Sciatic nerve (tissue), 2 donors: ENCODE results near the gene SOX30. TPM values are rescaled to one million over a fixed set of nuclear protein-coding genes. Genes with fewer than 3 reads are reported as not detected.
"Not testable (repeated sequence)": the region's sequence is repeated elsewhere in the genome, so short reads cannot be mapped to it uniquely, and the experiment has no call there.

Experiments used
- ATAC-seq: fragments of 200-7000 bp; cut with Tn5 transposase; one replicate; pipeline ENCODE4 v1.9.1; 2020; ENCODE audit warnings: mild to moderate bottlenecking, moderate library complexity
- DNase-seq: peaks from one replicate; pipeline ENCODE4 v3.0.0-alpha.2; 2020; ENCODE audit warnings: low spot score
- intact Hi-C: fragments of 100-400 bp; cut with DNase I; formaldehyde crosslinking; loops from one replicate; pipeline ENCODE4 v1.14.2; 2022
- total RNA-seq: library from RNA; stranded (reverse); fragmentation: NEBNext Ultra II Directional; extraction: Animal tissue kit (Norgen Biotek cat#: 25700); gene quantifications from one replicate; pipeline ENCODE4 v1.2.1, GENCODE V29; 2021
- donor health status: DM: no; HTN: no; CAD: no.
- donor health status: DM: no; HTN: no; CAD: no.

The SOX30 gene
- total RNA-seq, result 0.13 TPM

DNA sequence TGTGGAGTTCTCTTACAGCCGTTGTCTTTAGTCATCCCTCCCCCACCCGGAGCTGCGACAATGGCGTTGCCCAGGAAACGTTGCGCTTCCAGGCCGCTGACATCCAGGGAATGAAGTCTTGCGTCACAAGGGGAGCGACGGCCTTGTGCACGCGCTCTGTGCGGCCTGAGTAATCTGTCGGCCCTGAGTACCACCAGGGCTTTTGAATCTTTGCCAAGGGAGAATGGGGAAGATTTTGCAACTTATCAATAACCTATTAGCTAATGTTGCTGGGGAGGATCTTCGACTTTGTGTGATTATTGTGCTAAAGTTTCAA is at the start of gene SOX30:
Gene SOX30, minus strand, starts transcription at position 62 of the 316 bp plus-strand sequence. CDS start 360 bp downstream, outside the sequence.
- intact Hi-C loops, result no loop called here
- ATAC-seq (no peak), DNase-seq (no peak)

DNA sequence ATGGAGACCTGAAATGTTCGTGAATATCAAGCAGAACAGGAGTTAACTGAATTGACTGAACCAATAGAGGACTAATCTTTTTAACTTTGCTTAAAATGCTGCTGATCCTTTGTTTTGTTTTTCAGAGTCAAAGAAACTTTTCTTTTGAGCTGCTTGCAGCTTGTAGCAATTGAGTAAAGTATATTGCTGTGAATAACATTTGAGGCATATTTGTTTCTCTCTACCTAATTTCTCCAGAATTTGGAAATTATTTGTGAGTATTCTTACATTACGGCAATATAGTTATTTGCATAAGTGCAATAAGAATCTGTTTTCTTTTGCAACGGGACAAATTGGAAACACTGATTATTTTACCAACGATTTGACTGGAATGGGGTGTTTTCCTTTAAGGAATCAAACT is 46.4 kb upstream of the SOX30 start:
- DNase-seq, intact Hi-C loops, ATAC-seq: not testable (repeated sequence)

DNA sequence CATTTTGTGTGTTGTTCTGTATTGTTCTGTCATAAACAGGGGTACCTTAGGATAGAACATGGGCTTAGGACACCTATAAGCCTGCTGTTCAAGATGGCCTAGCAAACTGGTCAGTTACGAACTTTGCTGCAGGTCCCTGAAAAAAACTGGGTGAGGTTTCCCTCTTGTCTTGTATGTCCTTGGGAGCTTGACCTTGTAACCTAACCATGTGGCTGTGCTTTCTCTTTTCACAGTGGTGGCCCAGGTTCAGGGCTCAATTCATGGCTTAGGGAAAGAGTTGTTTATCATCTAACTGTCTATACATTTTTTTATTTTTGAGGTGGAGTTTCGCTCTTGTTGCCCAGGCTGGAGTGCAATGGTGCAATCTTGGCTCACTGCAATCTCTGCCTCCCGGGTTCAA is 43.9 kb upstream of the SOX30 start:
- DNase-seq, ATAC-seq, intact Hi-C loops: not testable (repeated sequence)

DNA sequence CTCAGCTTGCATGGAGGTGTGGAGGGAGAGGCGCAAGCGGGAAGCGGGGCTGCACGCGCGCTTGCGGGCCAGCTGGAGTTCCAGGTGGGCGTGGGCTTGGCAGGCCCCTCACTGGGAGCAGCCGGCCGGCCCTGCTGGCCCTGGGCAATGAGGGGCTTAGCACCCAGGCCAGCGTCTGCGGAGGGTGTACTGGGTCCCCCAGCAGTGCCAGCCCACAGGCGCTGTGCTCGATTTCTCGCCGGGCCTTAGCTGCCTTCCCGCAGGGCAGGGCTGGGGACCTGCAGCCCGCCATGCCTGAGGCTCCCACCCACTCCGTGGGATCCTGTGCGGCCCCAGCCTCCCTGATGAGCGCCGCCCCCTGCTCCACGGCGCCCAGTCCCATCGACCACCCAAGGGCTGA is 41.6 kb upstream of the SOX30 start:
- ATAC-seq, DNase-seq, intact Hi-C loops: not testable (repeated sequence)

DNA sequence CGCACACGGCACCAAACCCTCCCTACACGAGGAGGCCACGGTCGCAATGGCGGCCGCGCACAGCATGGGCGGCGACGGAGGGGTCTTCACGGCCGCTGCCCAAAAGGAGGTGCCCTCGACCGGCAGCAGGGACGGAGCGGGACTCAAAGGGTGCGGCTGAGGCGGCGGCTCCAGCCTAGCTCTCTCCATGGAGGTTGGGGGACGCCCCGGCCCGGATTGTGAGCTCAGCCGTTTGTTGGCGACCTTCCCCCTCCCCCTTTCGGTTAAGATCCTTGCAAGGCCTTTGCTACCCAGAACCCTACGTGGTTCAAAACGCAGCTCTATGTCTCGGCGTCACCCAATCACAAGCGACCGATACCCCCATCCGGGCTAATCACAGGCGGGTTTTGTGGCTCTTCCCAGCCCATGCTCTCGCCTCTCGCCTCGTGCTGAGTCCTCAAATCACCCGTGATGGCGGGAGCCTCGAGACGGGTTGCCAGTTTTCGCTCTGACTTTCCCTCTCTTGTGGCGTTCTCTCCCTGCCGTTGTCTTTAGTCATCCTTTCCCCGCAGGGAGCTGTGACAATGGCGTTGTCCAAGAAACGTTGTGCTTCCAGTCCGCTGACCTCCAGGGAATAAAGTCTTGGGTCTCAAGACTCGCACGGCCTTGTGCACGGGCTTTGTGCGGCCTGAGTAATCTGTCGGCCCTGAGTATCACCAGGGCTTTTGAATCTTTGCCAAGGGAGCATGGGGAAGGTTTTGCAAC is 38.6 kb upstream of the SOX30 start:
- no peak for ATAC-seq
- intact Hi-C loops, result no loop called here
- no peak for DNase-seq

DNA sequence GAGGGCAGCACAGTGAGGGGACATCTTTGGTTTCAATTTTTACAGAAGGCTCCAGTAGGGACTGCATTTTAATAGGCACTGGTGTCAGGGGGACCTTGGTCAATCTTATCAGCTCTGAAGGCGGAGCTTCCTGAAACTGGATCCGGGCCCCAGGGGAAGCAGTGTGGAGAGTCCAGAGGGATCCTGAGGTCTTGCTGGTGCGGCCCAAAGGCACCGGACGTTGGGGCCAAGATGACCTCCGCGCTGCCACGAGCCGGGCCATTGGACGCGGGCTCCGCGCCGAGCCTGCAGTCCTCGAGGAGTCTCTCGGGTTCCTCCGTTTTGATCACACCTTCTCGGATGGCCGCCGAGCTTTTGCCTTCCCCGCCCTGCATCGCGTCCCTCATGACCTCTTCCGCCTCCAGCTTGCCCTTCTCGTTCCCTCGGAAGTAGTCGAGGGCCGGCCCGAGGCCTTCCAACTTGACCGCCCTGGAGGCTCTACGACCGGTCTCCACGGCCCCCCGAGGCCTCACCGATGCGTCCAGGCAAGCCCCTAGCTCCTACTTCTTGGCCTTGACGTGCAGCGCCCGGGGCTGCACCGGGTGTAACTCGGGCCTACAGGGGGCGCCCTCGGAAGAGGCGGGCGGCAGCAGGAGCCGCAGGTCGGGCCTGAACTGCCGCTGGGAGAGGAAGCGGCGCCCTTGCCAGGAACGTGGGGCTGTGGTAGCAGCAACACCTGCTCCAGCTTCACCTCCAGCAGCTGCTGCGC is 37.9 kb upstream of the SOX30 start:
- intact Hi-C loops, result no loop called here
- DNase-seq (no peak), ATAC-seq (no peak)

DNA sequence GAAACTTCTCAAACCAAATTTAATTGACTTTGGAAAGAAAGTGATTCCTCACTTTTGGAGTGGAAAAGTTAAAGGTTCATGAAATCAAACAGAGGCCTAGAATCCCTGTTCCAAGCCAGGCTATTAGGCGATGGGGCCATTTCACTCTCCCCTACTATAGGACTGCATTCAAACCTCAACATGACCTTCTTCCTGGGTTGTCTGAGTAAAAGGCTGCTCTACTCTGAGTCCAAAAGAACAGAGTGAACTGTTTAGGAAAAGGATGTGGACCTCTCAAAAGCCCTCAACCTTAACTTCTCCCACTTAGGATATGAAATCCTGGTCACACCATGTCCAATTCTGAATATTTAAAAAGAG is 34.9 kb upstream of the SOX30 start:
- peak; percentile 73 for ATAC-seq
- no peak for DNase-seq
- intact Hi-C loops, result no loop called here

DNA sequence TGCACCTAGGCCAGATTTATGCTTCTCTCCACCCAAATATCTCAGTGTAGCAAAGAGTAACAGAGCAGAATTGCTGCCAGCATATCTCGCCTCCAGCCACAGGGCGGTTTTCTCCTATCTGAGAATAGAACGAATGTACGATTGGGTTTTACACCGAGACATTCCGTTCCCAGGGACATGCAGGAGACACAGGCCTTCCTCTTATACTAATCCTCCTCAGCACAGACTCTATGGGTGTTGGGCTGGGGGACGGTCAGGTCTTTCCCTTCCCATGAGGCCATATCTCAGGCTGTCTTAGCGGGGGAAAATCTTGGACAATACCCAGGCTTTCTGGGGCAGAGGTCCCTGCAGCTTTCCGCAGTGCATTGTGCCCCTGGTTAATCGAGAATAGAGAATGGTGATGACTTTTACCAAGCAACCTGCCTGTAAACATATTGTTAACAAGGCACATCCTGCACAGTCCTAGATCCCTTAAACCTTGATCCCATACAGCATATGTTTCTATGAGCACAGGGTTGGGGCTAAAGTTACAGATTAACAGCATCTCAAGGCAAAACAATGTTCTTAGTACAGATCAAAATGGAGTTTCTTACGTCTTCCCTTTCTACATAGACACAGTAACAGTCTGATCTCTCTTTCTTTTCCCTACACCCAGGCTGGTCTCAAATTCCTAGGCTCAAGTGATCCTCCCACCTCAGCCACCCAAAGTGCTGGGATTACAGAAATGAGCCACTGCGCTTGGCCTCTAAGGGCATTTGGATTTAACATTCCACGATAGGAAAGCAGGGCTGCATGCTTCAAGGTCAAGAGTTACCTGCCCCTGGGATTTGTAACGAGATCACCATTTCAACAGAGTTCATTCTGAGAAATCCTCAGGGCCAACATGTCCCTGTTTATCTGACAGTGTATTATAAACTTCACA is 34.3 kb upstream of the SOX30 start:
- ATAC-seq, result peak; percentile 88
- DNase-seq, intact Hi-C loops: not testable (repeated sequence)

DNA sequence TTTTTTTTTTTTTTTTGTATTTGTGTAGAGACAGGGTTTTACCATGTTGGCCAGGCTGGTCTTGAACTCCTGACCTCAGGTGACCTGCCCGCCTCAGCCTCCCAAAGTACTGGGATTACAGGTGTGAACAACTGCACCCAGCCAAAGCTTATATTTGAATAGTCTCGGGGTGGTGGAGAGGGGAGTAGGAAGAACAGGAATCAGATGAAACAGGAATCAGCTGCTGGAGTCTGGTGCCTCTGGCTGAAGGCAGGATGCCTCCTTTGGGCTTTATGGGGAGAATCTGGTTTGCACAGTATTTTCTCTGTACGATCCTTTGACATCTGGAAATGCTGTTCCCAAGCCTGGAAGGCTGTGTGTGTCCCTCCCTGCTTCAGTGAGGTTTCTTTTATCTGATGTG is 30.0 kb upstream of the SOX30 start:
- intact Hi-C loops, result no loop called here
- DNase-seq (no peak), ATAC-seq (no peak)

DNA sequence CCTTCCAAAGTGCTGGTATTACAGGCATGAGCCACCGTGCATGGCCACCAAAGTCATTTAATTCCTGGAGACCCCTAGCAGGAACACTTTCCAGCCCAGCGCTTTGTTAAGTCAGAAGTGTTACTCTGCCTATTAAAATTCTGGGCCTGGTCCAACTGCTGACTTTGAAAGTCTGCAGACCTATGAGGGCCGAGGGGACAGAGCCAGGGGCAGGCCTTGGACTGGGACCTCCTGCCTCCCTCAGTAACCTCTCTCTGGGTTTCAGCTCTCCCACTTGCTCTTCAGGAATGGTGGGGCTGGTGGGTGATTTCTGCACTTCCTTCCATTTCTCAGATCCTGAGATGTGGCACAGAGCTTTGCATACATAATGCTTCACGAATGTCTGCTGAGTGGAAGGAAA is 28.8 kb upstream of the SOX30 start:
- intact Hi-C loops, result no loop called here
- DNase-seq (no peak), ATAC-seq (no peak)

DNA sequence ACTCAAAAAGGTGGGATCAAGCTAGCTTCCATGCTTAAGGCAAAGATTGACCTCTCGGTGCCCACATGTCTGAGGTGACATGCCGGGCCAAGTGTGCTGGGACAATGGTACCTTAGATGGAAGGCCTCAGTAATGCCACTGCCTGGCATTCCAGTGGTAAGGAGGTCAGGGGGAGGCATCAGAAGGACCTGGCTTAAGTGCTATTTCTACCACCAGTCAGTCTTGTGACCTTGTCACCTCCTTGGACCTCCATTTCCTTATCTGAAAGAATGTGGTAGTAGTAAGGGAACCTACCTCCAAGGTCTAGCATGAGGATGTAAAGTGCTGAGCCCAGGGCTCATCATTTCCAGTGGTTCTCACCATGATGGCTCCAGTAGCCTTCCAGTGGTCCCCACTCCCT is 28.0 kb upstream of the SOX30 start:
- DNase-seq (no peak), ATAC-seq (no peak)
- intact Hi-C loops, result no loop called here

DNA sequence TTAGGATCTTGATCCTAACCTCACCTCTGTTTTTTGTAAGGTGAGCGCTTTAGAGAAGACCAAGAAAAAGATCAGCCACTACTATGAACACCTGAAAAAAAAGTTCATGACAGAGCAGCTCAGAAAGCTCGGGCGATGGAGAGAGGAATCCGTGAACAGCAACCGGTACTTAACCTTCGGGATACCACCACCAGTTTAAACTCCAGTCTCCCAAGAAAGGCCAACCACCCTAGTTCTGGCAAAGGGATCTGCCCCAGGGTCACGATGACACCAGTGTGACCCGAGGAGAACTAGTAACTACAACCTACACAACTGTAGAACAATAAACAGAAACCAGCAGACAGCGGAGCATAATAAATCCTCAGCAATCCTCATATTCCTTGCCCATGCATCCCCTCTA is 27.6 kb upstream of the SOX30 start:
- ATAC-seq (no peak), DNase-seq (no peak)
- intact Hi-C loops, result no loop called here

DNA sequence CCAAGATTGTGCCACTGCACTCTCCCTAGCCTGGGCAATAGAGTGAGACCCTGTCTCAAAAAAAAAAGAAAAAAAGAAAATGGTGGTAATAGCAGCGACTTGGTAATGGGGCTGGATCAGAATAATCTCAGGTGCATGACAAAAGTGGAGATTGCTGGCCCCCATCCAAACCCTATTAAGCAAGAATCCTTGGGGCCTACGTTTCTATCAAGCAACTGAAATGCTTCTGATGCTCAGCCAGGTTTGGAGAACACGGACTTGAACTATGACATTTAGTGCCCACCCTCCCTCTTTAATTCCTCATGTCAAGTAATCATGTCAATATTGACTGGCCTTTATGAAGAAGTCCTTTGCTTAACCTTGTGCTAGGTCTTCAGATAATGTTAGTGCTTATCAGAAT is 25.7 kb upstream of the SOX30 start:
- no peak for DNase-seq
- intact Hi-C loops, result no loop called here
- ATAC-seq, result no peak

DNA sequence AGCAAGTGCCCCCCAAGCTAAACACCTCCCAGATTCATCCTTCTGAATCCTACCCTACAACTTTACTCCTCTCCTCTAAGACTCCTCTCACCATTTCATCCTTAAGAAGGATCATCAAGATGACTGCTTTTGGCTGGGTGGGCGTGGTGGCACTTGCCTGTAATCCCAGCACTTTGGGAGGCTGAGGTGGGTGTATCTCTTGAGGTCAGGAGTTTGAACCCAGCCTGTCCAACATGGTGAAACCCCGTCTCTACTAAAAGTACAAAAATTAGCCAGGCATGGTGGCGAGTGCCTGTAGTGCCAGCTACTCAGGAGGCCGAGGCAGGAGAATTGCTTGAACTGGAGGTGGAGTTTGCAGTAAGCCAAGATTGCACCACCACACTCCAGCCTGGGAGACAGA is 22.1 kb upstream of the SOX30 start:
- DNase-seq, intact Hi-C loops, ATAC-seq: not testable (repeated sequence)

DNA sequence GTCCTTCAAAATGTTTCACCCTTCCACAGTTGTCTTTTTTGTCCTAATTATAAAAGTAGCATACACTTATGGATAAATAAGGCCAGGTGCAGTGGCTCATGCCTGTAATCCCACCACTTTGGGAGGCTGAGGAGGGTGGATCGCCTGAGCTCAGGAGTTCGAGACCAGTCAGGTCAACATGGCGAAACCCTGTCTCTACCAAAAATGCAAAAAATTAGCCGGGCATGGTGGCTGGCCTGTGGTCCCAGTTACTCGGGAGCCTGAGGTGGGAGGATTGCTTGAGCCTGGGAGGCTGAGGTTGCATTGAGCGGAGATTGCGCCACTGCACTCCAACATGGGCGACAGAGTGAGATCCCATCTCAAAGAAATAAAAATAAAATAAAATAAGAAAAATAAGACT is 20.7 kb upstream of the SOX30 start:
- intact Hi-C loops, result no loop called here
- ATAC-seq (no peak), DNase-seq (no peak)

DNA sequence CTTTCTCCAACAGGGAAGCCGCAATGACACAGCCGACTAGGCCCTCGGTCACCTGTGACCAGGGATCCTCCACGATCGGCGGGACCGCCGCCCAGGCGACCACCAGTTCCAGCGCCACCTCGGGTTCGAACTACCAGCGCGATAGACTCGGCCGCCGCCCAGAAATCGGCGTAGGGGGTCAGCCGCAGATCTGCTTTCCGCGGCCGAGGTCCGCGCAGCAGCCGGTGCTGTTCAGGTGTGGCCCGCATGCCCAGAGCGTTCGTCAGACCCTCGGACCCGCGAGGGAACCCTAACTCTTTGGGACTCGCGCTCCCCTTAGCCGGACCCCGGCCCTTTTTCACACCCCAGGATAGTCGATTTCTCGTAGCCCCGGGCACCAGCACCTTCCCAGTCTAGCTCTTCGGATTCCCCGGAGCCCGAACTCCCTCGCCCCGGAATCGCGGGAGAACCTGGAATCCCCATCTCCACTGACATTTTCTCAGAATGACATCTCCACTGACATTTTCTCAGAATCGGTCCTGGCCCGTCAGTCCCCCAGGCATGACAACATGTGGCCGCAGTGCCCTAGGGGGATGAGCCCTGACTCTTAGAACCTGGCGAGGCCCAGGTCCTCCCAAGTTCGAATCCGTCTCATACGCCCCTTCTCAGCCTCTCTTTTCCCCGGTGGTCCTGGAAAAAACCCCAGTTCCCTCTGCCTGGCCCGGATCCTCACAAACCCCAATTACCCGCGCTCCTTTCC is 19.5 kb upstream of the SOX30 start:
- DNase-seq (no peak), ATAC-seq (peak; percentile 18)
- intact Hi-C loops, result no loop called here

DNA sequence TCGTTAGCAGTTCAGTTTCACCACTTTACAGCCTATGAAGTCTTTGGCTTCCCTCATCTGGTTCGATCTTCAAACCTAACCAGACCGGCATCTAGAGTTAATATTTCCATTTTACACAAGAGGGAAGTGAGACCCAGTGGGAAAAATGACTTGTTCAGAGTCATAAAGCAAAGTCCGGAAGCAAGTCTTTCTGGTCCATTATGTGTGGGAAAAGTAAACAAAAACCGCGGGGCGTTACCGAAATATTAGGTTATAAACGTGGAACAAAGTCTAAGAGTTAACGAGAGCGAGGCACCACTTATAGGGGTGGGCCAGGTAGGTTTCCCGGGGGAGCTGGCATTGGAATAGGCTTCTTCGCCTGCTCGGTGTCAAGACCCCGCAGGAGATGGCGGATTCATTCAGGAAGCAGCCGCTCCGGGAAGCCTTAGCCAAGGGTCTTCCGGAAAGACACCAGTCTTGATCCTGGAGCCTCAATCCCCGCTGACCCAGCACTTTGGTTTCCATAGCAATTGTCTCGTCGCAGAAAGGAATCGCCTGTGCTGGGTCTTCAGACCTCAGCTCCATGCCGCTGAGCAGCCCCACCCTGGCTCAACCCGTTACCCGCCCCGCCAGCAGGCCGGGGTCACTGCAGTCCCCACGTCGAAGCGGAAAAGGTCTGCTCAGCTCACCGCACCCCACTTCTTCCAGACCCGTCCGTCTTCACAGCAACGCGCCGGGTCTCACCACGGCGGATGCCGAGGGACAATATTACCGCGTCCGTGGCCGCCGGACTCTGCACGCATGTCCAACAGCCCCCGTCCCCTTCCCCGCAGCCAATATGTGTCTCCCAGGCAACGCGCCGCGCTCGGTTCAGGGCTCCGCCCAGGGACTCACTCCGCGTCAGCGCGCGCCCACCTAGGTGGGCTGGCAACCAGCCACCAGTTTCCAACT is 18.7 kb upstream of the SOX30 start, which contains the start of gene C5orf52:
Gene C5orf52, plus strand, starts transcription at position 872 of the 930 bp plus-strand sequence. CDS start 82 bp downstream, outside the sequence.
- peak; percentile 82 for ATAC-seq
- intact Hi-C loops, result no loop called here
- DNase-seq, result peak; percentile 66

DNA sequence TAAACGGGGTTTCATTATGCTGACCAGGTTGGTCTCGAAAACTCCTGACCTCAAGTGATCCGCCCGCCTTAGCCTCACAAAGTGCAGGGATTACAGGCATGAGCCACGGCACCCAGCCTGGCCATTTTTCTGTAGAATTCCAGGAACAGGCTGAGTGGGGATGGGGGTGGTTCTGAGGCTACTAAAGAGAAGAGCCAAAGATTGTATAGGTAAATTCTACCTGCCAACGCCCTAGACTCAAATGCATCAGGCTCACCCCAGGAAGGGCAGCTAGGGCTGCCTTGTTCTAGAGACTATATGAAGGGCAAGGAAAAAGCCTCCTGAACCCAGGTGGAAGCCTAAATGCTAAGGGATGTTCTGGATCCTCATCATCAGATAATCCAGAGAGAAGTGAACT is 17.5 kb upstream of the SOX30 start:
- no peak for DNase-seq
- intact Hi-C loops, result no loop called here
- no peak for ATAC-seq
